Astrocyte of the cerebellum (primary cell): Measurements from ENCODE around the gene AGXT2.

ENCODE experiments used
- DNase-seq: peaks from one replicate; pipeline ENCODE4 v3.0.0-alpha.2; 2011; ENCODE audit warnings: low read depth
- H3K4me3 ChIP-seq: 2 replicates; pipeline ENCODE4 v1.5.1; 2011; ENCODE audit warnings: mild to moderate bottlenecking, low read depth, low read length, moderate library complexity
- CTCF ChIP-seq: IDR thresholded peaks from 2 replicates; pipeline ENCODE4 v1.5.1; 2012; ENCODE audit warnings: low read length, low read depth, moderate library complexity, mild to moderate bottlenecking; ENCODE audit errors: missing control alignments
- in situ Hi-C: cut with HindIII; loops from 2 replicates; pipeline ENCODE4 v1.10.0; 2017; ENCODE audit warnings: low sequenced_read_pairs

The AGXT2 gene

GRCh38 chr5:35035271-35035670 is 12.5 kb downstream of the AGXT2 start:
- DNase-seq = no peak
- TF ChIP-seq CTCF = no peak
- in situ Hi-C loops = no loop called here
- H3K4me3 ChIP-seq = no peak overlapping the region

- DNase-seq = no peak
- in situ Hi-C loops = no loop called here
- H3K4me3 ChIP-seq = no peak overlapping the region
- TF ChIP-seq CTCF = no peak
Observed at GRCh38 chr5:35032356-35032755, 15.4 kb downstream of the AGXT2 start.

GRCh38 chr5:35031276-35031675 is 16.5 kb downstream of the AGXT2 start:
- DNase-seq = no peak
- in situ Hi-C loops = no loop called here
- no peak overlapping the region for H3K4me3 ChIP-seq
- TF ChIP-seq CTCF = no peak

- no peak overlapping the region for H3K4me3 ChIP-seq
- DNase-seq = no peak
- no peak for TF ChIP-seq CTCF
- in situ Hi-C loops = no loop called here
Observed at GRCh38 chr5:35030426-35031100, 17.2 kb downstream of the AGXT2 start.

GRCh38 chr5:35029333-35029732 is 18.4 kb downstream of the AGXT2 start:
- in situ Hi-C loops = no loop called here
- peak; percentile 43 for DNase-seq
- no peak for TF ChIP-seq CTCF
- no peak overlapping the region for H3K4me3 ChIP-seq

GRCh38 chr5:35026941-35027340 is 20.8 kb downstream of the AGXT2 start:
- H3K4me3 ChIP-seq = no peak overlapping the region
- TF ChIP-seq CTCF = no peak
- DNase-seq = no peak
- in situ Hi-C loops = no loop called here
